Measurements from ENCODE around the gene LCP1.

- TF ChIP-seq PHTF2 (CRISPR knock-in tag; IDR thresholded peaks at IDR 0.05) (no peak), SRSF9 (IDR thresholded peaks at IDR 0.05; ENCODE audit: borderline replicate concordance, low read depth, low read length) (no peak), NRF1 (conservative IDR thresholded peaks at IDR 0.05 in 1 of 2, IDR thresholded peaks at IDR 0.05 in 1 of 2) (no peak), SMAD3 (CRISPR knock-in tag; conservative IDR thresholded peaks at IDR 0.05) (no peak)
Observed at GRCh38 chr13:46168341-46168740, 13.6 kb downstream of the LCP1 start.

All from K562 (cell line).